ENCODE measurements around the gene ABCF3. TPM values are rescaled to one million over a fixed set of nuclear protein-coding genes. Genes with fewer than 3 reads are reported as not detected.

Gene ABCF3
- total RNA-seq, 1 experiment from 2014 or later = 63.6 TPM

DNA sequence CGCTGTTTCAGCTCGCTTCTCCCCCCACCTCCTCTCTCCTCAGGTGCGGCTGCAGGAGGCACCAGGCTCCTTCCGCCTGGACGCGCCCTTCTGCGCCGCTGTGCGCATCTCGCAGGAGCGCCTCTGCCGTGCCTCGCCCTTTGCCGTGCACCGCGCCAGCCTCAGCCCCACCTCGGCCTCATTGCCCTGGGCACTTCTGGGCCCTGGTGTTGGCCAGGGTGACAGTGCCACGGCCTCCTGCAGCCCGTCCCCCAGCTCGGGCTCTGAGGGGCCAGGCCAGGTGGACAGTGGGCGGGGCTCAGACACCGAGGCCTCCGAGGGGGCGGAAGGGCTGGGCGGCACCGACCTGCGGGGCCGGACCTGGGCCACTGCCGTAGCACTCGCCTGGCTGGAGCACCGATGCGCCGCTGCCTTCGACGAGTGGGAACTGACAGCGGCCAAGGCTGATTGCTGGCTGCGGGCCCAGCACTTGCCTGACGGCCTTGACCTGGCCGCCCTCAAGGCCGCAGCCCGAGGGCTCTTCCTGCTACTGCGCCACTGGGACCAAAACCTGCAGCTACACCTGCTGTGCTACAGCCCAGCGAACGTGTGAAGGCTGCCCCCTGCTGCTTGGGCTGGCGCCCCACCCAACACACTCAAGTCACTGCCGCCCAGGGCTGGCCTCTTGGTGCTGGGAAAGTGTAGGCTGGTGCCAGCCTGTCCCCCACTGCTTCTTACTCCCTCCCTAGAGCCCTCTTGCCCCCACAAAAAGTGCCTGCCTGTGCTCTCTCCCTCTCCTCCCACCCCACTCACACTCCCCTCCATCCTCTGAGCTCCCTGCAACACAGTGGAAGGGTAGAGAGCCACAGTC lies 55.7 kb downstream of the ABCF3 start (continued):
- TF ChIP-seq, protein P1, sequence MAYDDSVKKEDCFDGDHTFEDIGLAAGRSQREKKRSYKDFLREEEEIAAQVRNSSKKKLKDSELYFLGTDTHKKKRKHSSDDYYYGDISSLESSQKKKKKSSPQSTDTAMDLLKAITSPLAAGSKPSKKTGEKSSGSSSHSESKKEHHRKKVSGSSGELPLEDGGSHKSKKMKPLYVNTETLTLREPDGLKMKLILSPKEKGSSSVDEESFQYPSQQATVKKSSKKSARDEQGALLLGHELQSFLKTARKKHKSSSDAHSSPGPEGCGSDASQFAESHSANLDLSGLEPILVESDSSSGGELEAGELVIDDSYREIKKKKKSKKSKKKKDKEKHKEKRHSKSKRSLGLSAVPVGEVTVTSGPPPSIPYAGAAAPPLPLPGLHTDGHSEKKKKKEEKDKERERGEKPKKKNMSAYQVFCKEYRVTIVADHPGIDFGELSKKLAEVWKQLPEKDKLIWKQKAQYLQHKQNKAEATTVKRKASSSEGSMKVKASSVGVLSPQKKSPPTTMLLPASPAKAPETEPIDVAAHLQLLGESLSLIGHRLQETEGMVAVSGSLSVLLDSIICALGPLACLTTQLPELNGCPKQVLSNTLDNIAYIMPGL (CRISPR knock-in tag; IDR thresholded peaks at IDR 0.05) = peak; percentile 48; the same call in 1 of the 2 replicates
- TF ChIP-seq, protein P2, sequence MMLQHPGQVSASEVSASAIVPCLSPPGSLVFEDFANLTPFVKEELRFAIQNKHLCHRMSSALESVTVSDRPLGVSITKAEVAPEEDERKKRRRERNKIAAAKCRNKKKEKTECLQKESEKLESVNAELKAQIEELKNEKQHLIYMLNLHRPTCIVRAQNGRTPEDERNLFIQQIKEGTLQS (CRISPR knock-in tag; conservative IDR thresholded peaks at IDR 0.05) = no peak
- no peak for TF ChIP-seq ZNF317 (CRISPR knock-in tag; IDR thresholded peaks at IDR 0.05; ENCODE audit: borderline replicate concordance, low read depth)
- TF ChIP-seq, protein P3, sequence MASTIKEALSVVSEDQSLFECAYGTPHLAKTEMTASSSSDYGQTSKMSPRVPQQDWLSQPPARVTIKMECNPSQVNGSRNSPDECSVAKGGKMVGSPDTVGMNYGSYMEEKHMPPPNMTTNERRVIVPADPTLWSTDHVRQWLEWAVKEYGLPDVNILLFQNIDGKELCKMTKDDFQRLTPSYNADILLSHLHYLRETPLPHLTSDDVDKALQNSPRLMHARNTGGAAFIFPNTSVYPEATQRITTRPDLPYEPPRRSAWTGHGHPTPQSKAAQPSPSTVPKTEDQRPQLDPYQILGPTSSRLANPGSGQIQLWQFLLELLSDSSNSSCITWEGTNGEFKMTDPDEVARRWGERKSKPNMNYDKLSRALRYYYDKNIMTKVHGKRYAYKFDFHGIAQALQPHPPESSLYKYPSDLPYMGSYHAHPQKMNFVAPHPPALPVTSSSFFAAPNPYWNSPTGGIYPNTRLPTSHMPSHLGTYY (CRISPR knock-in tag; IDR thresholded peaks at IDR 0.05) = no peak
- TF ChIP-seq SMAD3 (CRISPR knock-in tag; IDR thresholded peaks at IDR 0.05; ENCODE audit: borderline replicate concordance) = 0 out of 2 replicates have a peak, but pooled peaks have one; percentile 34

DNA sequence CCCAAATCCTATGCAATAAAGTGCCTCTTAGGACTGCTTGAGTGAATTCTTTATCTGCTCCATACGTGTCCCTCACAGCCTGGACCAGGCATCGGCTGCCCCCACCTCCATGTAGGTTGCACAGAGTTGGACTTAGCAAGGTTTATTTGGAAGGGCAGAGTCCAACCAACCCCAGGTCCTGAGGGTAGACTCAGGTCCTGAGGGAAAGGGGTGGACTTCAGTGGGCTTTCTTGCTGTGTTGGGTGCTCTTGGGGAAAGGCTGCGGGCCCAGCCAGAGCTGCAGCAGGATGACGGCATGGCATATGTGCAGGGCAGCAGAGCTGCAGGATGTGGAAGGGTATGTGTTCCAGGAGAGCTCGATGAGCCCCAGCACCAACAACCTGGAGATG lies 56.3 kb downstream of the ABCF3 start:
- H3K36me3 Mint-ChIP-seq = peaks cover 21% of the 10 kb centered on the region
- no peak for DNase-seq (ENCODE audit: low spot score)
- POLR2A ChIA-PET = interaction anchor here (1.3 to 2.0 kb wide), 3 partner anchors 15 to 67 kb away, joined by 3 to 6 read pairs (median 6); partner anchors contain the start of gene CAMK2N2
- peak overlapping the region; percentile 25; the same call in 1 of the 2 replicates for H3K4me3 Mint-ChIP-seq
- TF ChIP-seq CBFB (CRISPR knock-in tag; IDR thresholded peaks at IDR 0.05; ENCODE audit: low read depth) (no peak), ZNF317 (CRISPR knock-in tag; IDR thresholded peaks at IDR 0.05; ENCODE audit: borderline replicate concordance, low read depth) (no peak), SMAD3 (CRISPR knock-in tag; IDR thresholded peaks at IDR 0.05; ENCODE audit: borderline replicate concordance) (no peak), NR1H2 (CRISPR knock-in tag; IDR thresholded peaks at IDR 0.05) (no peak), ZNF121 (CRISPR knock-in tag; IDR thresholded peaks at IDR 0.05) (no peak)
- H3K27ac Mint-ChIP-seq = no peak overlapping the region
- peaks cover 3% of the 10 kb centered on the region; the same call in 1 of the 2 replicates for H3K4me1 Mint-ChIP-seq
- H3K9me3 Mint-ChIP-seq = no peaks in the 10 kb centered on the region
- no peak for ATAC-seq
- H3K27me3 Mint-ChIP-seq (ENCODE audit: low read depth) = peaks cover 3% of the 10 kb centered on the region
- CTCF ChIA-PET = interaction anchor here (0.5 to 7.5 kb wide), 5 partner anchors 8 to 847 kb away, joined by 5 to 88 read pairs (median 7); partner anchors contain the start of genes EEF1AKMT4 and VWA5B2

Small RNA genes lying within 50 kb of the gene (microRNA-seq; reads per million reads assigned to microRNA genes)
- 1.4 reads per million for gene MIR1224 (ENCODE audit: borderline number of aligned reads)

Other genes with a start within 250 kb of the ABCF3 start
- 29.1 to 35.2 TPM (median 31.1 TPM) in 3 replicates for gene ABCC5, start 168.3 kb upstream of the ABCF3 start, total RNA-seq (2021)
- not detected in 3 replicates for gene HTR3D, start 154.5 kb upstream of the ABCF3 start, total RNA-seq (2021)
- not detected in 3 replicates for gene HTR3C, start 133.2 kb upstream of the ABCF3 start, total RNA-seq (2021)
- gene HTR3E, start 89.1 kb upstream of the ABCF3 start, total RNA-seq (2021) = not detected in 3 replicates
- 36.6 to 42.3 TPM (median 38.0 TPM) in 3 replicates for gene EIF2B5, start 50.8 kb upstream of the ABCF3 start, total RNA-seq (2021)
- 64.5 to 76.2 TPM (median 66.5 TPM) in 3 replicates for gene DVL3, start 30.8 kb upstream of the ABCF3 start, total RNA-seq (2021)
- 370 to 399 TPM (median 383 TPM) in 3 replicates for gene AP2M1, start 11.3 kb upstream of the ABCF3 start, total RNA-seq (2021)
- 0.44 to 0.57 TPM (median 0.55 TPM) in 3 replicates for gene VWA5B2, start 43.4 kb downstream of the ABCF3 start, total RNA-seq (2021)
- 57.3 to 60.0 TPM (median 58.7 TPM) in 3 replicates for gene ALG3, start 62.8 kb downstream of the ABCF3 start, total RNA-seq (2021)
- gene EEF1AKMT4, start 63.5 kb downstream of the ABCF3 start, total RNA-seq (2021) = 11.3 to 11.8 TPM (median 11.4 TPM) in 3 replicates
- gene CAMK2N2, start 75.4 kb downstream of the ABCF3 start, total RNA-seq (2021) = 10.5 to 13.1 TPM (median 11.5 TPM) in 3 replicates
- gene ECE2, start 89.8 kb downstream of the ABCF3 start, total RNA-seq (2021) = 0.46 to 1.2 TPM (median 0.64 TPM) in 3 replicates
- 303 to 359 TPM (median 320 TPM) in 3 replicates for gene PSMD2, start 113.0 kb downstream of the ABCF3 start, total RNA-seq (2021)
- 411 to 557 TPM (median 439 TPM) in 3 replicates for gene EIF4G1, start 128.4 kb downstream of the ABCF3 start, total RNA-seq (2021)
- gene FAM131A, start 151.4 kb downstream of the ABCF3 start, total RNA-seq (2021) = 20.3 to 23.0 TPM (median 20.4 TPM) in 3 replicates
- gene CLCN2, start 175.4 kb downstream of the ABCF3 start, total RNA-seq (2021) = 15.7 to 22.6 TPM (median 17.0 TPM) in 3 replicates
- gene POLR2H, start 175.5 kb downstream of the ABCF3 start, total RNA-seq (2021) = 117 to 133 TPM (median 118 TPM) in 3 replicates
- gene THPO, start 192.0 kb downstream of the ABCF3 start, total RNA-seq (2021) = 0.55 to 1.4 TPM (median 1.0 TPM) in 3 replicates
- gene CHRD, start 193.9 kb downstream of the ABCF3 start, total RNA-seq (2021) = 1.3 to 2.7 TPM (median 1.8 TPM) in 3 replicates

All from WTC11 (cell line).